Astrocyte (in vitro differentiated cells and primary cell): Measurements from ENCODE around the gene ANKRD24. TPM values are rescaled to one million over a fixed set of nuclear protein-coding genes. Genes with fewer than 3 reads are reported as not detected.
A peak's percentile ranks its signal among the peaks of the same experiment; 100 is the strongest.

ENCODE experiments used
- DNase-seq: peaks from one replicate; pipeline ENCODE4 v3.0.0-alpha.2; 2010; ENCODE audit warnings: low read depth
- FAIRE-seq: peaks from 2 replicates; lab custom pipeline; 2011; peaks lifted over from hg19 to GRCh38; lab: Jason Lieb, UNC
- H2AFZ ChIP-seq: 2 replicates; pipeline ENCODE4 v1.6.0; 2012; ENCODE audit warnings: low read depth, low read length, inconsistent platforms
- H3K27ac ChIP-seq: 2 replicates; pipeline ENCODE4 v1.5.1; 2011; ENCODE audit warnings: low read depth, low read length, inconsistent platforms
- H3K27me3 ChIP-seq: 2 replicates; pipeline ENCODE4 v1.6.0; 2011; ENCODE audit warnings: low read length, inconsistent platforms; ENCODE audit not compliant: insufficient read depth
- H3K36me3 ChIP-seq: 2 replicates; pipeline ENCODE4 v1.5.1; 2011; ENCODE audit warnings: low read length, inconsistent platforms; ENCODE audit not compliant: insufficient read depth
- H3K4me1 ChIP-seq: 2 replicates; pipeline ENCODE4 v1.5.1; 2011; ENCODE audit warnings: low read length, inconsistent platforms; ENCODE audit not compliant: insufficient read depth
- H3K4me2 ChIP-seq: 2 replicates; pipeline ENCODE4 v1.6.0; 2012; ENCODE audit warnings: low read length, inconsistent platforms
- H3K4me3 ChIP-seq: 2 replicates; pipeline ENCODE4 v1.5.1; 2011; ENCODE audit warnings: low read depth, mild to moderate bottlenecking, low read length, inconsistent platforms; ENCODE audit not compliant: insufficient read depth
- H3K79me2 ChIP-seq: 2 replicates; pipeline ENCODE4 v1.6.0; 2012; ENCODE audit warnings: mild to moderate bottlenecking, low read length, inconsistent platforms; ENCODE audit not compliant: insufficient read depth
- H3K9ac ChIP-seq: 2 replicates; pipeline ENCODE4 v1.6.0; 2012; ENCODE audit warnings: mild to moderate bottlenecking, low read length, inconsistent platforms
- H3K9me3 ChIP-seq: 2 replicates; pipeline ENCODE4 v1.5.1; 2012; ENCODE audit warnings: low read depth, mild to moderate bottlenecking, low read length, inconsistent platforms; ENCODE audit not compliant: insufficient read depth
- H4K20me1 ChIP-seq: 2 replicates; pipeline ENCODE4 v1.6.0; 2012; ENCODE audit warnings: low read length, inconsistent platforms; ENCODE audit not compliant: insufficient read depth
- H3K27ac Mint-ChIP-seq: one replicate; pipeline ENCODE4 v1.8.0; 2021; ENCODE audit warnings: mild to moderate bottlenecking, mixed read lengths; ENCODE audit not compliant: unreplicated experiment
- H3K27me3 Mint-ChIP-seq: one replicate; pipeline ENCODE4 v1.8.0; 2021; ENCODE audit warnings: low read depth, mixed read lengths; ENCODE audit not compliant: unreplicated experiment
- H3K36me3 Mint-ChIP-seq: one replicate; pipeline ENCODE4 v1.8.0; 2021; ENCODE audit warnings: low read depth, mixed read lengths; ENCODE audit not compliant: unreplicated experiment
- H3K4me1 Mint-ChIP-seq: one replicate; pipeline ENCODE4 v1.8.0; 2021; ENCODE audit warnings: low read depth, mixed read lengths; ENCODE audit not compliant: unreplicated experiment
- H3K4me3 Mint-ChIP-seq: one replicate; pipeline ENCODE4 v1.8.0; 2021; ENCODE audit warnings: mild to moderate bottlenecking, moderate library complexity, mixed read lengths; ENCODE audit not compliant: unreplicated experiment
- H3K9me3 Mint-ChIP-seq: one replicate; pipeline ENCODE4 v1.8.0; 2021; ENCODE audit warnings: mild to moderate bottlenecking, mixed read lengths; ENCODE audit not compliant: unreplicated experiment
- EZH2 ChIP-seq: IDR thresholded peaks from 2 replicates; pipeline ENCODE4 v1.6.1; 2012; ENCODE audit warnings: mild to moderate bottlenecking, low read length, inconsistent platforms; ENCODE audit not compliant: insufficient read depth
- total RNA-seq: library from RNA; stranded (reverse); gene quantifications from 2 replicates; pipeline ENCODE4 v1.2.1, GENCODE V29; 2021
- TF ChIP-seq, protein P1 (sequence below): IDR thresholded peaks from 2 replicates; pipeline ENCODE4 v1.5.1; 2011; ENCODE audit warnings: low read depth, mild to moderate bottlenecking, inconsistent platforms, low read length, moderate library complexity; ENCODE audit not compliant: insufficient read depth

ANKRD24 gene
- total RNA-seq, 1 donor from 2014 or later: 0.73 TPM

DNA sequence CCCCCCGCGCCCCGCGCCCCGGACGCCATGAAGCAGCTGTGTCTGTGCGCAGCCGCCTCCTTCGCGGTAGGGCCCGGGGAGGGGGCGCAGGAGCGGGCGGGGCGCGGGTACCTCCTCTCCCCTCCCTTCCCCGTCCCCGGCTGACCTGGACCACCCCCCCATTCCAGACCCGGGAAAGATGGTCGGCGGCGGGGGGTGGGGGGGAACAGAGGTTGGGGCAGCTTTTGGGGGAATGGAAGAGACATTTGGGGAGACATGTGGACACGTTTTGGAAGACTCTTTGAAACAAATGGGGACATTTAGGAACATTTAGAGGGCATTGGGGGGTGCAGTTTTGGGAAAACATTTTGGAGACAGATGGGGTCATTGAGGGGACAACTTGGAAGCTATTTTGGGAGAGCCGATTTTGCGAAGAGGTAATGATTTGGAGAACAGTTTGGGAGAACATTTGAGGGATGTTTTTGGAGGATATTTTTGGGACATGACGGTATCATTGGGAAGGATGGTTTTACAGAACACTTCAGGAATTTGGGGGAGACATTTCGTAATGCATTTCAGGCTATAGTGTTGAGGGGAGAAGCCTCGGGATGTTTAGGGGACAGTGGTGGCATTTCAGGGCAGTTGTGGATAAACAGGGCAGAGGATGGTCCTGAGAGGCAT lies 16.1 kb downstream of the ANKRD24 start:
- Histone ChIP-seq H3K27me3 (peaks cover 31% of the 10 kb centered on the region), H3K9ac (no peak overlapping the region), H3K4me1 (no peaks in the 10 kb centered on the region), H3K4me2 (no peak overlapping the region), H3K36me3 (no peaks in the 10 kb centered on the region), H4K20me1 (peaks cover 5% of the 10 kb centered on the region), H3K4me3 (no peak overlapping the region), H2AFZ (no peak overlapping the region), H3K79me2 (no peaks in the 10 kb centered on the region), H3K9me3 (no peaks in the 10 kb centered on the region), H3K27ac (no peak overlapping the region)
- peak overlapping the region; percentile 70 for H3K4me3 Mint-ChIP-seq
- H3K4me1 Mint-ChIP-seq: peaks cover 5% of the 10 kb centered on the region
- peaks cover 60% of the 10 kb centered on the region for H3K27me3 Mint-ChIP-seq
- TF ChIP-seq, protein P1, sequence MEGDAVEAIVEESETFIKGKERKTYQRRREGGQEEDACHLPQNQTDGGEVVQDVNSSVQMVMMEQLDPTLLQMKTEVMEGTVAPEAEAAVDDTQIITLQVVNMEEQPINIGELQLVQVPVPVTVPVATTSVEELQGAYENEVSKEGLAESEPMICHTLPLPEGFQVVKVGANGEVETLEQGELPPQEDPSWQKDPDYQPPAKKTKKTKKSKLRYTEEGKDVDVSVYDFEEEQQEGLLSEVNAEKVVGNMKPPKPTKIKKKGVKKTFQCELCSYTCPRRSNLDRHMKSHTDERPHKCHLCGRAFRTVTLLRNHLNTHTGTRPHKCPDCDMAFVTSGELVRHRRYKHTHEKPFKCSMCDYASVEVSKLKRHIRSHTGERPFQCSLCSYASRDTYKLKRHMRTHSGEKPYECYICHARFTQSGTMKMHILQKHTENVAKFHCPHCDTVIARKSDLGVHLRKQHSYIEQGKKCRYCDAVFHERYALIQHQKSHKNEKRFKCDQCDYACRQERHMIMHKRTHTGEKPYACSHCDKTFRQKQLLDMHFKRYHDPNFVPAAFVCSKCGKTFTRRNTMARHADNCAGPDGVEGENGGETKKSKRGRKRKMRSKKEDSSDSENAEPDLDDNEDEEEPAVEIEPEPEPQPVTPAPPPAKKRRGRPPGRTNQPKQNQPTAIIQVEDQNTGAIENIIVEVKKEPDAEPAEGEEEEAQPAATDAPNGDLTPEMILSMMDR: no peak
- no peak for TF ChIP-seq EZH2
- peaks cover 5% of the 10 kb centered on the region for H3K36me3 Mint-ChIP-seq
- FAIRE-seq (no peak), DNase-seq (no peak)
- no peak overlapping the region for H3K27ac Mint-ChIP-seq
- peaks cover 8% of the 10 kb centered on the region for H3K9me3 Mint-ChIP-seq

DNA sequence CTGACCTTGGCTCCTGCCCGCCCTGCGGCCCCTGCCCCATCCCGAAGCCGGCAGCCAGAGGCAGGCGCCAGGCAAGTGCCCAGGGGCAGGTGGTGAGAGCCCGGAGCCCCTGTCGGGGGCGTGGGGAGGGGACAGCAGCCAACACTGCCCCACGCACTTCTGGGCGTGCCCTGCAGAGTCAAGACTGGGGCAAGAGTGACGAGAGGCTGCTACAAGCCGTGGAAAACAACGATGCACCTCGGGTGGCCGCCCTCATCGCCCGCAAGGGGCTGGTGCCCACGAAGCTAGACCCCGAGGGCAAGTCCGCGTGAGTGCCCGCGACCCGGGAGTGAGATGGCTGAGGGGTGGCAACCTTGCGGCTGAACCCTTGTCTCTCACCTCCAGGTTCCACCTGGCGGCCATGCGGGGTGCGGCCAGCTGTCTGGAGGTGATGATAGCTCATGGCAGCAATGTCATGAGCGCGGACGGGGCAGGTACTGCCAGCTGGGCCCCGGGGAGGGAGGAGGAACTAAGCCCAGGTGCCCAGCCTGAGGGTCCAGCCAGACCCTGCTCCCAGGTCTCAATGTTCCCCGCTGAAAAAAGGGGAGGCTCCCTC lies 17.3 kb downstream of the ANKRD24 start:
- Mint-ChIP-seq H3K4me3 (no peak overlapping the region), H3K36me3 (peaks cover 5% of the 10 kb centered on the region), H3K4me1 (peaks cover 2% of the 10 kb centered on the region), H3K9me3 (peaks cover 8% of the 10 kb centered on the region), H3K27me3 (peaks cover 53% of the 10 kb centered on the region), H3K27ac (no peak overlapping the region)
- no peak overlapping the region for H3K4me2 ChIP-seq
- no peaks in the 10 kb centered on the region for H3K9me3 ChIP-seq
- DNase-seq (no peak), FAIRE-seq (no peak)
- H3K4me1 ChIP-seq: no peaks in the 10 kb centered on the region
- no peak overlapping the region for H2AFZ ChIP-seq
- H3K27me3 ChIP-seq: peaks cover 28% of the 10 kb centered on the region
- no peak overlapping the region for H3K9ac ChIP-seq
- peaks cover 5% of the 10 kb centered on the region for H4K20me1 ChIP-seq
- H3K27ac ChIP-seq: no peak overlapping the region
- TF ChIP-seq, protein P1: no peak
- no peaks in the 10 kb centered on the region for H3K79me2 ChIP-seq
- no peak overlapping the region for H3K4me3 ChIP-seq
- H3K36me3 ChIP-seq: no peaks in the 10 kb centered on the region
